ENCODE data around the gene PITPNC1.
"Not testable (repeated sequence)": the region's sequence is repeated elsewhere in the genome, so short reads cannot be mapped to it uniquely, and the experiment has no call there.

The PITPNC1 gene

DNA sequence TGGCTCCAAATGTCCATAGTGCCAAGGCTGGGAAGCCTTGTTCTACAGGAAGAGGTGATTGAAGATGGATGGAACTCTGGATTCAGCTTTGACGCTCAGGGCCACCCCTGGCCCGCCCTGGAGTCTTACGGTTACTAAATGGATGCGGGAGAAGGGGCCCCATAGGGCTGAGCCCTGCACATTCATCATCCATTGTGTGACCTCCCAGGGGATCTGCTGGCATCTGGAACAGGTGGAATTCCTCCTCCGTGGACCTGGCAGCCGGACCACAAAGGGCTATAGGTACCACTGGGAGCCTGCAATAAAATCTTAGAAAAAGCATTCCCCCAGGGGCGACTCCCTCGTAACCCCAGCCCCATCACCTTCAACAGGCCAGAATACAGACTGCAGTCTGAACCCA, 259.2 kb downstream of the PITPNC1 start:
- Histone ChIP-seq H3K27ac (ENCODE audit: low read depth, low read length) (no peak overlapping the region), H3K9ac (ENCODE audit: low read depth in 1 of 2, low read length in 2 of 2) (no peak overlapping the region), H3K27me3 (ENCODE audit: control insufficient read depth in 1 of 2, insufficient read depth in 2 of 2, low read length in 2 of 2) (no peaks in the 10 kb centered on the region), H3K9me3 (ENCODE audit: control insufficient read depth in 1 of 2, low read length in 2 of 2) (no peaks in the 10 kb centered on the region), H3K4me1 (ENCODE audit: control insufficient read depth in 1 of 2, insufficient read depth in 2 of 2, low read length in 2 of 2) (peaks cover 7% of the 10 kb centered on the region in 2 donors), H3K4me3 (ENCODE audit: low read depth in 1 of 2, low read length in 2 of 2) (no peak overlapping the region), H3K36me3 (ENCODE audit: control insufficient read depth in 1 of 2, insufficient read depth in 2 of 2, low read length in 2 of 2) (peaks cover 0 to 4% of the 10 kb centered on the region in 2 donors)

DNA sequence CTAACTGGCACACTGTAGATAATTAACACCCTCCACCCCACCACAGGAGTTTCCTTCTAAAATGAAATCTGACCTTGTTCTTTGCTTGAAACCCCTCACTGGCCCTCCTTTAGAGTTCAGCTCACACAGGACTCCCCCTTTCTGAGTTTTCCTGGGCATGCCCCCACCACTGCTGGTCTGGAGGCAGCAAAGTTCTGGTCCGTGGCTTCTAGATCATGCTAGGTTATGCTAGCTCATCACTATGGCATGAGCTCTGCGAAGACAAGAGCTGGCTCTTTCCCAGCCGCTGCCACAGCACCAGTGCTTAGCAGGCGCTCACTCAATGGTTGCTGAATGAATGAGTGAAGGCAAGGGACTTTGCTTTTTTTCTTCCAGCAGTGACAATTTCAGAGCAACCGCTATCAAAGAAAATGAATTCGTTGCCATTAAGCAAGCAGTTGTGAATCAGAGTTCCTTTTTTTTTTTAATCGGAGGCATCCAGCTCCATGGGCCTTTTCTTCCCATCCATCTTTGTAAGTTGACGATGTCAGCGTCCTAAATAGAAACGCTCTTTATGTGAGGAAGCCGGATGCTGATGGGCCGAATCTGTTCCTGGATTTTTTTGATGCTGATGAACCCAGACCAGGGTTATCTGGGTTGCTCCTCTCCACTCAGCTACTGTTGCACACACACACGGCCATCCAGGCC, 259.9 kb downstream of the PITPNC1 start:
- H3K9me3 ChIP-seq (ENCODE audit: control insufficient read depth in 1 of 2, low read length in 2 of 2) = no peaks in the 10 kb centered on the region
- no peak overlapping the region for H3K27ac ChIP-seq (ENCODE audit: low read depth, low read length)
- peaks cover 7% of the 10 kb centered on the region in 2 donors for H3K4me1 ChIP-seq (ENCODE audit: control insufficient read depth in 1 of 2, insufficient read depth in 2 of 2, low read length in 2 of 2)
- H3K4me3 ChIP-seq (ENCODE audit: low read depth in 1 of 2, low read length in 2 of 2) = no peak overlapping the region
- H3K27me3 ChIP-seq (ENCODE audit: control insufficient read depth in 1 of 2, insufficient read depth in 2 of 2, low read length in 2 of 2) = no peaks in the 10 kb centered on the region
- H3K9ac ChIP-seq (ENCODE audit: low read depth in 1 of 2, low read length in 2 of 2) = no peak overlapping the region
- H3K36me3 ChIP-seq (ENCODE audit: control insufficient read depth in 1 of 2, insufficient read depth in 2 of 2, low read length in 2 of 2) = peaks cover 0 to 4% of the 10 kb centered on the region in 2 donors

GRCh38 chr17:67637901-67638641, 261.0 kb downstream of the PITPNC1 start:
- Histone ChIP-seq H3K36me3 (ENCODE audit: control insufficient read depth in 1 of 2, insufficient read depth in 2 of 2, low read length in 2 of 2) (peaks cover 0 to 4% of the 10 kb centered on the region in 2 donors), H3K4me3 (ENCODE audit: low read depth in 1 of 2, low read length in 2 of 2) (no peak overlapping the region), H3K9me3 (ENCODE audit: control insufficient read depth in 1 of 2, low read length in 2 of 2) (no peaks in the 10 kb centered on the region), H3K4me1 (ENCODE audit: control insufficient read depth in 1 of 2, insufficient read depth in 2 of 2, low read length in 2 of 2) (peaks cover 7% of the 10 kb centered on the region in 2 donors), H3K27ac (ENCODE audit: low read depth, low read length) (no peak overlapping the region), H3K27me3 (ENCODE audit: control insufficient read depth in 1 of 2, insufficient read depth in 2 of 2, low read length in 2 of 2) (no peaks in the 10 kb centered on the region), H3K9ac (ENCODE audit: low read depth in 1 of 2, low read length in 2 of 2) (no peak overlapping the region)

DNA sequence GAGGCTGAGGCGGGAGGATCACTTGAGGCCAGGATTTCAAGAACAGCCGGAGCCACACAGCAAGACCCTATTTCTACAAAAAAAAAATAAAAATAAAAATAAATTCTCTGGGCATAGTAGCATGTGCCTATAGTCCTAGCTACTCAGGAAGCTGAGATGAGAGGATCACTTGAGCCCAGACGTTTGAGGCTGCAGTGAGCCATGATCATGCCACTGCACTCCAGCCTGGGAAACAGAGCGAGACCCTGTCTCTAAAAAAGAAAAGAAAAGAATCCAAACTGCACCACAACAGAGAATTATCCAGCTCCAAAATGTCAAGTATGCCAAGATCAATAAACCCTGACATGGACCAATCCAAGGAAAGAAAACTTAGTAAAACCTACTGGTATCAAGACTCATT, 261.8 kb downstream of the PITPNC1 start:
- H3K27ac ChIP-seq (ENCODE audit: low read depth, low read length) = no peak overlapping the region
- no peak overlapping the region for H3K4me3 ChIP-seq (ENCODE audit: low read depth in 1 of 2, low read length in 2 of 2)
- H3K9me3 ChIP-seq (ENCODE audit: control insufficient read depth in 1 of 2, low read length in 2 of 2) = no peaks in the 10 kb centered on the region
- H3K36me3 ChIP-seq (ENCODE audit: control insufficient read depth in 1 of 2, insufficient read depth in 2 of 2, low read length in 2 of 2) = peaks cover 0 to 3% of the 10 kb centered on the region in 2 donors
- peaks cover 7% of the 10 kb centered on the region in 2 donors for H3K4me1 ChIP-seq (ENCODE audit: control insufficient read depth in 1 of 2, insufficient read depth in 2 of 2, low read length in 2 of 2)
- no peak overlapping the region for H3K9ac ChIP-seq (ENCODE audit: low read depth in 1 of 2, low read length in 2 of 2)
- no peaks in the 10 kb centered on the region for H3K27me3 ChIP-seq (ENCODE audit: control insufficient read depth in 1 of 2, insufficient read depth in 2 of 2, low read length in 2 of 2)

GRCh38 chr17:67639555-67639954, 262.5 kb downstream of the PITPNC1 start:
- Histone ChIP-seq H3K36me3 (ENCODE audit: control insufficient read depth in 1 of 2, insufficient read depth in 2 of 2, low read length in 2 of 2) (no peaks in the 10 kb centered on the region), H3K4me1 (ENCODE audit: control insufficient read depth in 1 of 2, insufficient read depth in 2 of 2, low read length in 2 of 2) (peaks cover 7% of the 10 kb centered on the region in 2 donors), H3K9ac (ENCODE audit: low read depth in 1 of 2, low read length in 2 of 2) (no peak overlapping the region), H3K4me3 (ENCODE audit: low read depth in 1 of 2, low read length in 2 of 2) (no peak overlapping the region), H3K27ac (ENCODE audit: low read depth, low read length) (no peak overlapping the region), H3K9me3 (ENCODE audit: control insufficient read depth in 1 of 2, low read length in 2 of 2) (no peaks in the 10 kb centered on the region), H3K27me3 (ENCODE audit: control insufficient read depth in 1 of 2, insufficient read depth in 2 of 2, low read length in 2 of 2) (no peaks in the 10 kb centered on the region)

DNA sequence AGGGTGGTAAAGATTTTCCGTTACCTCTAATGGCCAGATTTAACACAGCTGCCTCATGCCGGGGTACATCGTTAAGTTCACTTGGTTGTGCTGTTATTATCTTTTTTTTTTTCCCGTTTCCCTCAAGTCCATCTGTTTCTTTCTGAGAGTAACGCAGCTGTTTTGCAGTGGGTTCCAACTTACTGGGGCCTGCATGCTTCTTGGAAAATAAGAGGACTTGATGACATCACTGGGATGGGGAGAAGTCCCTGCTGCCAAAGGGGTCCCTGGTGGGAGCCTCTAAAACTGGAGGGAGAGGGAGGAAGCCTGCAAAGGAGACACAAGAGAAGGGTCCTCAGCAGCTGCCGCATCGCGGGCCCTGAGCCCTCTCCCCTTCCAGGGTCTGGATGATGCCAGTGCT, 262.9 kb downstream of the PITPNC1 start:
- Histone ChIP-seq H3K4me1 (ENCODE audit: control insufficient read depth in 1 of 2, insufficient read depth in 2 of 2, low read length in 2 of 2) (peaks cover 7% of the 10 kb centered on the region in 2 donors), H3K36me3 (ENCODE audit: control insufficient read depth in 1 of 2, insufficient read depth in 2 of 2, low read length in 2 of 2) (no peaks in the 10 kb centered on the region), H3K27ac (ENCODE audit: low read depth, low read length) (no peak overlapping the region), H3K9ac (ENCODE audit: low read depth in 1 of 2, low read length in 2 of 2) (no peak overlapping the region), H3K27me3 (ENCODE audit: control insufficient read depth in 1 of 2, insufficient read depth in 2 of 2, low read length in 2 of 2) (no peaks in the 10 kb centered on the region), H3K9me3 (ENCODE audit: control insufficient read depth in 1 of 2, low read length in 2 of 2) (no peaks in the 10 kb centered on the region), H3K4me3 (ENCODE audit: low read depth in 1 of 2, low read length in 2 of 2) (no peak overlapping the region)

DNA sequence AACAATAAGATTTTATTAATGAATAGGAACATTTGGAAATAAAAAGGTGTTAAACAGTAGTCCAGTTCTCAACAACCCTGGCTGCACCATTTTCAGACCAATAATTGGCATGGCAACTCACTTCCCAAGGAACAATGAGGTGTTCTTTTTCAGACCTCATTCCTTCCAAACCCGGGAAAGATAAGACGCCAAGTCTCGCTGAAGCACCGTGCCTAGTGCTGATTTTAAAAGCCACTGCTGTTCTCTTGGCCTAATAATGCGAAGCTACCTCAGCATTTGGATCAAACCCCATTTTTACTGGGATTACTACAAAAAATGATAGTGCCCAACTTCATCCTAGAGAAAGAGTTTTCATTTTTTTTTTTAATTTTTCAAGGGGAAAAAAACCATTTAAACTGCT, 265.4 kb downstream of the PITPNC1 start:
- no peaks in the 10 kb centered on the region for H3K27me3 ChIP-seq (ENCODE audit: control insufficient read depth in 1 of 2, insufficient read depth in 2 of 2, low read length in 2 of 2)
- H3K36me3 ChIP-seq (ENCODE audit: control insufficient read depth in 1 of 2, insufficient read depth in 2 of 2, low read length in 2 of 2) = no peaks in the 10 kb centered on the region
- peaks cover 7% of the 10 kb centered on the region in 2 donors for H3K4me1 ChIP-seq (ENCODE audit: control insufficient read depth in 1 of 2, insufficient read depth in 2 of 2, low read length in 2 of 2)
- no peaks in the 10 kb centered on the region for H3K9me3 ChIP-seq (ENCODE audit: control insufficient read depth in 1 of 2, low read length in 2 of 2)
- no peak overlapping the region for H3K4me3 ChIP-seq (ENCODE audit: low read depth in 1 of 2, low read length in 2 of 2)
- no peak overlapping the region for H3K9ac ChIP-seq (ENCODE audit: low read depth in 1 of 2, low read length in 2 of 2)
- no peak overlapping the region for H3K27ac ChIP-seq (ENCODE audit: low read depth, low read length)

DNA sequence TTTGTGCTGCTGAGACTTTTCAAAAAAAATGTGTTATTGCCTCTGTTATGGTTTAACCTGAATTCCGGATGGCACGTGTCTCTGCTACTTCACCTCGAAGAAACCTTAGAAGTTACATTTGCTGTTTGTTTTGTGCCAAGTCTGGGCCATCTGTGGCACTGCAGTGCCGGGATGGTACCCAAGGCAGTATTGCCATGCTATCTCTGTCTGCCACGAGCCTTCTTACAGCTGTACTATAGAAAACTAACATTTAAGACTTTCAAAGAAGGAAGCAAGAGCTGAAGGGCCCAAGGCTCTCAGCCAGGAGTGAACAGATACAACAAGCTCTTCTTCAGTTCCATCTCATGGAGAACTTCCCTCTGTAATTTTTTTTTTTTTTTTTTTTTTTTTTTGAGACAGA, 267.0 kb downstream of the PITPNC1 start:
- Histone ChIP-seq H3K9ac (ENCODE audit: low read depth in 1 of 2, low read length in 2 of 2) (no peak overlapping the region), H3K4me3 (ENCODE audit: low read depth in 1 of 2, low read length in 2 of 2) (no peak overlapping the region), H3K27ac (ENCODE audit: low read depth, low read length) (no peak overlapping the region), H3K4me1 (ENCODE audit: control insufficient read depth in 1 of 2, insufficient read depth in 2 of 2, low read length in 2 of 2) (no peaks in the 10 kb centered on the region), H3K9me3 (ENCODE audit: control insufficient read depth in 1 of 2, low read length in 2 of 2) (no peaks in the 10 kb centered on the region), H3K27me3 (ENCODE audit: control insufficient read depth in 1 of 2, insufficient read depth in 2 of 2, low read length in 2 of 2) (no peaks in the 10 kb centered on the region), H3K36me3 (ENCODE audit: control insufficient read depth in 1 of 2, insufficient read depth in 2 of 2, low read length in 2 of 2) (no peaks in the 10 kb centered on the region)

DNA sequence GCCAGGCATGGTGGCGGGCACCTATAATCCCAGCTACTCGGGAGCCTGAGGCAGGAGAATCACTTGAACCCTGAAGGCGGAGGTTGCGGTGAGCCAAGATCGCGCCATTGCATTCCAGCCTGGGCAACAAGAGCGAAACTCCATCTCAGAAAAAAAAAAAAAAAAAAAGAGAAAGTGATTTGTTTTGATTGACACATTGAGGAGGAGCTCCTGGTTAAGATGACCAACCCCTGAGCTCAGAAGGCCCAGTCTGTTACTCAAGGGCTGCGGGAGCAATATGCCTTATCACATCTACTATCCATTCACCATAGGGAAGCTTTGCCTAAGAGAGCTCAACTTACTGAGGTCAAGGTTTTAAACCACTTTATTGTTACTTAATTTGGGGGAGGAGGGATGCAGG, 268.1 kb downstream of the PITPNC1 start:
- not testable (repeated sequence) for H3K9ac ChIP-seq (ENCODE audit: low read depth in 1 of 2, low read length in 2 of 2); H3K4me1 ChIP-seq (ENCODE audit: control insufficient read depth in 1 of 2, insufficient read depth in 2 of 2, low read length in 2 of 2); H3K27ac ChIP-seq (ENCODE audit: low read depth, low read length); H3K36me3 ChIP-seq (ENCODE audit: control insufficient read depth in 1 of 2, insufficient read depth in 2 of 2, low read length in 2 of 2); H3K4me3 ChIP-seq (ENCODE audit: low read depth in 1 of 2, low read length in 2 of 2); H3K9me3 ChIP-seq (ENCODE audit: control insufficient read depth in 1 of 2, low read length in 2 of 2); H3K27me3 ChIP-seq (ENCODE audit: control insufficient read depth in 1 of 2, insufficient read depth in 2 of 2, low read length in 2 of 2)

DNA sequence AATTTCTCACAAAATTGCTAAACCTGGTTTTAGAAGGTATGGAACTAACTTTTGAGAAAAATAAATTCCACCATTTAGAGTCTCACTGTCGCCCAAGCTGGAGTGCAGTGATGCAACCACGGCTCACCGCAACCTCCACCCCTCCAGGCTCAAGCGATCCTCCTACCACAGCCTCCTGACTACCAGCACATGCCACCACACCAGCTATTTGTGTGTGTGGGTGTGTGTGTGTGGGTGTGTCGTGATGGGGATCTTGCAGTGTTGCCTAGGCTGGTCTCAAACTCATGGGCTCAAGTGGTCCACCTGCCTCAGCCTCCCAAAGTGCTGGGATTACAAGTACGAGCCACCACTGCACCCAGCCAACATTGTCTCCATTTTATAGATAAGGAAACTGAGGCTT, 269.4 kb downstream of the PITPNC1 start:
- Histone ChIP-seq H3K9me3 (ENCODE audit: control insufficient read depth in 1 of 2, low read length in 2 of 2) (no peaks in the 10 kb centered on the region), H3K27ac (ENCODE audit: low read depth, low read length) (no peak overlapping the region), H3K27me3 (ENCODE audit: control insufficient read depth in 1 of 2, insufficient read depth in 2 of 2, low read length in 2 of 2) (no peaks in the 10 kb centered on the region), H3K9ac (ENCODE audit: low read depth in 1 of 2, low read length in 2 of 2) (no peak overlapping the region), H3K36me3 (ENCODE audit: control insufficient read depth in 1 of 2, insufficient read depth in 2 of 2, low read length in 2 of 2) (no peaks in the 10 kb centered on the region), H3K4me3 (ENCODE audit: low read depth in 1 of 2, low read length in 2 of 2) (no peak overlapping the region), H3K4me1 (ENCODE audit: control insufficient read depth in 1 of 2, insufficient read depth in 2 of 2, low read length in 2 of 2) (no peaks in the 10 kb centered on the region)

Data from duodenal mucosa (tissue), 2 donors.